ENCODE results near the gene MTHFR.

Gene MTHFR

DNA sequence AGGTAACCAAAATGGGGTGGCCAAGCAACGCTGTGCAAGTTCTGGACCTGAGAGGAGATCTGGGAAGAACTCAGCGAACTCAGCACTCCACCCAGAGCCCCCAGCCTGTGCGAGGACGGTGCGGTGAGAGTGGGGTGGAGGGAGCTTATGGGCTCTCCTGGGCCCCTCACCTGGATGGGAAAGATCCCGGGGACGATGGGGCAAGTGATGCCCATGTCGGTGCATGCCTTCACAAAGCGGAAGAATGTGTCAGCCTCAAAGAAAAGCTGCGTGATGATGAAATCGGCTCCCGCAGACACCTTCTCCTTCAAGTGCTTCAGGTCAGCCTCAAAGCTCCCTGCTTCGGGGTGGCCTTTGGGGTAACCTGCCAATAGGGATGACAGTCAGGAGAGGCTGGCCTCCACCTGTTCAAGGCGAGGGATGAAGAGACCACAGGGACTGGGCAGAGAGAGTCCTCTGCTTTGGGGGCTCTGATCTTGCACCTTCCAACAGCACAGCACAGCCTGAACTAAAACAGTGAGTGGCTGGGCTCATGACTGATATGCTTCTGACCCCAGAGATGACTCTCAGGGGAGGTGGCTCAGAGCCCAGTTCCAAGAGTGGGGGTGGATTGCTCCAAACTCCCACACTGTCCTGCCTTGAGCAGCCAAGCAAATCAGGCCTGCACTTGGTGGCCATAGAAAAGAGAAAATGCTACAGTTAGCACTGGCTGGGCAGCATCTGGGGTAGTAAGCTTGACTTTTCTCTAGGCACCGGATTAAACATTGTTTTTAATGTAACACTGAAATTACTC, 9.5 kb downstream of the MTHFR start:
- no peak for DNase-seq

- DNase-seq = no peak
Observed at GRCh38 chr1:11795238-11795890, 10.4 kb downstream of the MTHFR start.

DNA sequence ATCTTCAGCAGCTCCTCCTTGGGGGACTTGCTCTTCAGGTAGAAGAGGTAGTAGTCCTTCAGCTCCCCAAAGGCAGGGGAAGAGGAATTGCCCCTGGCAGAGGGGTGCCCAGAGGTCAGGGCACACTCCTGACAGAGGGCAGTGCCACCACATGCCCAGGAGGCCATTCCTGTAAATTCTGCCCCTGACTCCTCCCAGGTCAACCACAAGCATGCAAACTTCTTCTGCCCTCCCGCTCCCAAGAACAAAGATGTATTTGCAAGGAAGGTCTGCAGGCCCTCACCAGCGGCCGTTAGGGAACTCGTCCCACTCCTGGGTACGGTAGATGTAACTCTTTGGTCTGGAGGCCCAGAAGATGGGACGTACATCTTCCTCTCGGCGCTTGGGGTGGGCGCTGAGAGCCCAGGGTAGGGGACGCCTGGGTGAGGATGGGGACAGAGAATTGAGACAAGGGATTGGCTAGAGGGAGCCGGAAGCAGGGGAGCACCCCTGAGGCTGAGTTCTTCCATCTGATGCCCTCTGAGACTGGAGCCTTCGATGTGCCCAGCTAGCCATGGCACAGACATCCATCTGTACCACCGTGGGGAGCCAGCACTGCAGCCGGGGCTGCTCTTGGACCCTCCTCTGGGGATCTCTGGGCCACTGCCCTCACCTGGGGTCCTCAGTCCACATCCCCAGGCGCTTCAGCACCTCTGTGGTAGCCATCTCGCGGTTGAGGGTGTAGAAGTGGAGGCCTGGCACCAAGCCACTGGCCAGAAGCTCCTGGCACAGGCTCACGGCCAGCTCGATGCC, 11.1 kb downstream of the MTHFR start:
- no peak for DNase-seq

DNA sequence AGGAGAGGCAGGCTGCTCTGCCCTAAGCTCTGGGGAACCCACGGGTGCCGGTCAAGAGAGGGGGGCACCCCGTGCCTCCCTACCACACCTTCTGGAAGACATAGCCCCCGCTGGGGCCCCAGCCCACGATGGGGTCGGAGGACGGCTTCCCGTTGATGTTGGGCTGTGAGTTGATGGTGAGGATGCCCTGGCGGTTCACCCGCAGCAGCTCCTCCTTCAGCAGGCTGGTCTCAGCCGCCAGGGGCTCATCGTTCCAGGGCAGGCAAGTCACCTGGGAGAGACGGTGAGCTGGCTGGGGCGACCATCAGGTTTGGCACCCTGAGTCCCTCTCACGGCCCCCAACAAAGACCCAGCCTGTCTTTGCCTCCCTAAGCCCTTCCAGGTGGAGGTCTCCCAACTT, 11.9 kb downstream of the MTHFR start:
- DNase-seq = no peak

GRCh38 chr1:11792106-11792505, 13.7 kb downstream of the MTHFR start:
- DNase-seq = no peak

DNA sequence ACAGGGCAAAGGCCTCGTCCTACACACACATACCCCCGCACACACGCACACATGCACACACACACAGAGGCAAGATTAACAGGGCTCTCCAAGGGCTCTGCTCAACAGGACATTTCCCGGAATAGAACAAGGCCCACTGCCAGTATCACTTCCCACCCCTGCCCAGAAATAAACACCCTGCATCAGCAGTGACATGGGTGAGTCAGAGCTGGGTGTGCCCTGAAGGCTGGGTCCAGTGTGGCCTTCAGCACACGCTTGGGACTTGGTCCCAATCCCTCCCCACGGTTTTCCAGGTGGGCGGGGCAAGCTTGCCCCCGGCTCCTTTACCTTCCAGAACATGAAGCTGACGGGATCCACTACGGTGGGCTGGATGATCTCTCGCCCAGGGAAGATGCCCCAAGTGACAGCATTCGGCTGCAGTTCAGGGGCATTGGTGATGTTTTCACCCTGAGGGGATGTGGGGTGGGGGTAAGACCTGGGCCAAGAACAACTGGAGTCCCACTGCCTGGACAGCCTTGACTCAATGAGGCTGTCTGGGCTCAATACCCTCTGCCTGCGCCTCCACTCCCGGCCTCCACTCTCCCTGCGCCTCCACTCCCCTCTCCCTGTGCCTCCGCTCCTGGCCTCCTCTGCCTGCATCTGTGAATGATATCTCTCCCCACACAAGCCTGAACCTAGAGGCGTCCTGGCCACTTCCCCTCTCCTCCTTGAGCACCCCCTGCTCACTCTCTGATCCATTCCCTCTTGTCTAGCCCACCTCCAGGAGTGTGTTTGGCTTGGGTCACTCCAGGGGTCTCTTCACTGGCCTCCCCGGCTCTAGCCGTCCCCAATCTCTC, 14.7 kb downstream of the MTHFR start:
- DNase-seq = no peak

GRCh38 chr1:11790101-11790879, 15.5 kb downstream of the MTHFR start:
- DNase-seq = no peak

DNA sequence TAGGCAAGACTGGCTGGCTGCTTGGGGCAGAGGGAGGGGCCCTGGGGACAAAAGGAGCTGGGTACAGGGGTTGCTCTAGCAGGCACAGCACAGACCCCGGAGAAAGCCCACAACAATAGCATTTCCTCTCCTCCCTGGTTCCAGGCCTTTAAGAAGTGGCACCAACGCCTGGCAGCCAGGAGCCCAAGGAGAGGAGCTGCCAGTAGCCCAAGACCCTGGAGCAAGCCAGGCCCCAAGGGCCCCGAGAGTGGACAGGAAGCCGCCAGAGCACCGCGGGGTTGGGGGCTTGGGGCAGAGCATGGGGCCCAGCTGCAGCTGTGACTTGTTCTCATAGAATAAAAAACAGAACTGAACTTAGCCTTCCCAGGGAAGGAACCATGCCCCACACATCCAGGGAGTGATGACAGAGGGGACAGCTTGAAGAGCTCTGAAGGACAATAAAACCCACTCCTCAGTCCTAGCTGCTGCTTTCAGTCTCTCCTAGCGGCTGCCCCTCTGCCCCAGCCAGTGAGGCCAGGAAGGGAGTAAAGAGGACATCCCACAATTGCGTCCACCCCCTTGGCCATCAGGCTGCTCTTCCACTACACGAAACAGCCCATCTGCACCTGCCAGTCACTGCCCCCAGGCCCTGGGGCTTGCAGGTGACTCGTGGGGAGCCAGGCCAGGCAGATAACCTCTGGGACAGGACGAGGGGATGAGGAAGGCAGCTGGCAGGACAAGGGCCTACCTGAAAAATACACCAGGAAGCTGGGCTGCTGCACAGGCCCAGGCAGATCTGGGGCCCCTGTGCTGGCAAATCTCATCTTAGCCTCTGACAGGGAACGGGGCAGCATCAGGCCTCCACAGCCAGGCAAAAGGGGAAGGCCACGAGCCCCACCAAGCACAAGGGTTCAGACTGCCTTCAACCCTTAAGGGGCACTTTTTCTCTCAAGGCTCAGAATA, 16.4 kb downstream of the MTHFR start:
- no peak for DNase-seq

DNA sequence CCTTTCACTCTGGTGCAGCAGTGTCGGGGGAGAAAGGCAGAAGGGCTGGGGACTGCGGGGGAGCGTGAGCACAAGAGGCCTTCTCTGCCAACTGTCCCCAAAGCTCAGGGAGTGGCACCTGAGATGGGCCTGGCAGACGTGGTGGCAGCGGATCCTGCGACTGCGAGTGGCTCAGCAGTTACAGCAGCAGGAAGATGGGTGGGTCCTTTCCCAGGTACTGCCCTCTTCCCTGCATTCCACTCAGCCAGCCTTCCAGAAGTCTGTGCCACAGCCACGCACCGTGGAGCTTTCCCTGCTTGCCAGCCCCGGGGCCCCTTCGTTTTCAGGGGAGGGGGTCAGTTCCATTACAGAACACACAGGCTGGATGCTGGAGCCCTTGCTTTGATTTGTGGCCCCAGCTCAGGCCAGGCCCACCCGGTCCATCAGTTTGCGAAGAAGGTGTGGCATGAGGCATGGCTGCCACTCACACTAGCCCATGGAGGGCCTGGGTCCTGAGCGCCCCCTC, 17.2 kb downstream of the MTHFR start:
- no peak for DNase-seq

- no peak for DNase-seq
Observed at GRCh38 chr1:11787804-11788436, 17.8 kb downstream of the MTHFR start.

- no peak for DNase-seq
Observed at GRCh38 chr1:11787251-11787803, 18.4 kb downstream of the MTHFR start.

GRCh38 chr1:11786168-11786567, 19.6 kb downstream of the MTHFR start:
- DNase-seq = no peak

GRCh38 chr1:11784993-11785769, 20.6 kb downstream of the MTHFR start:
- peak; percentile 24 for DNase-seq

- no peak for DNase-seq
Observed at GRCh38 chr1:11784256-11784992, 21.3 kb downstream of the MTHFR start.

DNA sequence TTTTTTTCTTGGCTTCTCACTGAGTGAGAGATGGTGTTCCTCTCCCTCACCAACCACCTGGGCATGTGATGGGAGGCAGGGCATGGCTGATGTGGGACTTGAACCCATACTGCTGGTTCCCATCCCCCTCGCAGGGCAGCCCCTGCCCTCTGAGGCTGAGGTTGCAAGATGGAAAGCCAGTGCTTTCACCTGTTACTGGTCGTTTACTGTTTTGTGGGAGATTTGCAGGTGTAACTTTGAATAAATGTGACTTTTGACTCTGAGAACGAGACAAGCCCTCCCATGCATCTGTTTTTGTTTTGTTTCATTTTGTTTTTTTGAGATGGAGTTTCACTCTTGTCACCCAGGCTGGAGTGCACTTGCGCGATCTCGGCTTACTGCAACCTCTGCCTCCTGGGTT, 22.2 kb downstream of the MTHFR start:
- DNase-seq = no peak

- DNase-seq = no peak
Observed at GRCh38 chr1:11782127-11782708, 23.5 kb downstream of the MTHFR start.

- DNase-seq = no peak
Observed at GRCh38 chr1:11781297-11781696, 24.5 kb downstream of the MTHFR start.
